Calu3 (cell line): Measurements from ENCODE around the gene RAB20. TPM values are rescaled to one million over a fixed set of nuclear protein-coding genes. Genes with fewer than 3 reads are reported as not detected.
"Not testable (repeated sequence)": the region's sequence is repeated elsewhere in the genome, so short reads cannot be mapped to it uniquely, and the experiment has no call there.

Experiments
- Bru-seq: library from RNA; stranded (reverse); fragments of 400-500 nt; gene quantifications from one replicate; lab custom pipeline; 2021; lab: Mats Ljungman, UMichigan
- BruChase-seq, 2 experiments: library from RNA; stranded (reverse); fragments of 400-500 nt; gene quantifications; one replicate each; lab custom pipeline; 2021; lab: Mats Ljungman, UMichigan
- BruUV-seq: library from RNA; stranded (reverse); fragments of 400-500 nt; replicated peaks from 2 replicates; lab custom pipeline; 2021; lab: Mats Ljungman, UMichigan
- CTCF ChIA-PET: fragments of 300-600 bp; sonication (Branson Sonifier 250); formaldehyde crosslinking; loops from one replicate; lab custom pipeline; 2022; ENCODE audit warnings: antibody characterized with exemption; lab: Charles Lee
- DNase-seq: peaks from one replicate; pipeline ENCODE4 v3.0.0; 2022
- H3K27ac Mint-ChIP-seq: one replicate; pipeline ENCODE4 v1.8.0; 2022; ENCODE audit warnings: mixed read lengths; ENCODE audit not compliant: unreplicated experiment
- H3K27me3 Mint-ChIP-seq: one replicate; pipeline ENCODE4 v1.8.0; 2022; ENCODE audit warnings: mixed read lengths; ENCODE audit not compliant: unreplicated experiment
- H3K36me3 Mint-ChIP-seq: one replicate; pipeline ENCODE4 v1.8.0; 2022; ENCODE audit warnings: mild to moderate bottlenecking, moderate library complexity, mixed read lengths; ENCODE audit not compliant: insufficient read depth, unreplicated experiment
- H3K4me1 Mint-ChIP-seq: one replicate; pipeline ENCODE4 v1.8.0; 2022; ENCODE audit warnings: mild to moderate bottlenecking, low read depth, mixed read lengths; ENCODE audit not compliant: unreplicated experiment
- H3K4me3 Mint-ChIP-seq: one replicate; pipeline ENCODE4 v1.8.0; 2022; ENCODE audit warnings: mild to moderate bottlenecking, low read depth, moderate library complexity, mixed read lengths; ENCODE audit not compliant: unreplicated experiment
- H3K9me3 Mint-ChIP-seq: one replicate; pipeline ENCODE4 v1.8.0; 2022; ENCODE audit warnings: low read depth, mixed read lengths; ENCODE audit not compliant: unreplicated experiment
- intact Hi-C: fragments of 100-400 bp; cut with micrococcal nuclease; formaldehyde crosslinking; loops from one replicate; pipeline ENCODE4 v1.10.0; 2022; ENCODE audit not compliant: unreplicated experiment
- long read RNA-seq: library from polyadenylated mRNA; stranded (forward); transcript quantifications from one replicate; pipeline ENCODE4 v2.0.0, GENCODE V29; 2022
- total RNA-seq: library from RNA; stranded (reverse); gene quantifications from 2 replicates; pipeline ENCODE4 v1.2.3, GENCODE V29; 2022
- TF ChIP-seq, protein P1 (sequence below): fragments of 200-600 bp; IDR thresholded peaks from one replicate; pipeline ENCODE4 v1.8.0; 2022; ENCODE audit warnings: antibody characterized with exemption; ENCODE audit not compliant: unreplicated experiment

Gene RAB20, protein sequence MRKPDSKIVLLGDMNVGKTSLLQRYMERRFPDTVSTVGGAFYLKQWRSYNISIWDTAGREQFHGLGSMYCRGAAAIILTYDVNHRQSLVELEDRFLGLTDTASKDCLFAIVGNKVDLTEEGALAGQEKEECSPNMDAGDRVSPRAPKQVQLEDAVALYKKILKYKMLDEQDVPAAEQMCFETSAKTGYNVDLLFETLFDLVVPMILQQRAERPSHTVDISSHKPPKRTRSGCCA
- total RNA-seq (9.7 and 11.9 TPM in 2 replicates), Bru-seq, nascent RNA (percentile 63 among the genes with signal in this experiment), BruChase-seq, experiment 1, labeled RNA remaining after a 6-hour chase (percentile 51 among the genes with signal in this experiment), BruChase-seq, experiment 2, labeled RNA remaining after a 2-hour chase (percentile 46 among the genes with signal in this experiment)
- long read RNA-seq, transcript RAB20-201 (2 exons, 1,518 nt): major isoform, 10 of 10 reads
- long read RNA-seq, partial matches to known transcripts: 0 of 10 reads
- long read RNA-seq, other reads (novel, unspliced or antisense): 0 of 10 reads

DNA sequence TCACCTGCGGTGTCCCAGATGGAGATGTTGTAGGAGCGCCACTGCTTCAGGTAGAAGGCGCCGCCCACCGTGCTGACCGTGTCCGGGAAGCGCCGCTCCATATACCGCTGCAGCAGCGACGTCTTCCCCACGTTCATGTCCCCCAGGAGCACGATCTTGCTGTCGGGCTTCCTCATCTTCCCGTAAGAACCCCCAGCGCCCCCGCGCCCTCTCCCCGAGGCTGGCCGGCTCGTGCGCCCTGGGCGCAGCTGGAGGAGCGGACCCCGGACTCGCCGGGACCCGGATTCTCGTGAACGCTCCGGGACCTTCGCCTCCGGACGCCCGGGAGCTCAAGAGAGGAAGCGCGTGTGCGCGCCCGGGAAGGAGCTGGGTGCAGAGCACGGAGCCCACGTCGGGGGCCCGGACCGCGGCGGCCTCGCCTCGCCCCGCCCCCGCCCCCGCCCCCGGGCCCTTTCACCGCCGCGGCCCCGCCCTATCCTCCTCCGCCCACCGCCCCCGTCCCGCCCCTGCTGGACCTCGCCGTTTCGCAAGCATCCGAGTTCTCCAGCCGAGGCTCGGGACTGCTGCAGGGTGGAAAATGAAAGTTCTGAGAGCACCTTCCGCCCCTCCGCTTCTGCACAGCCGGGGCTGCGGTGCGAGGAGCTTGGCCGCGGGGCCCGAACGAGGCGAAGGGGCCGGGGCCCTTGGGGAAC is at the start of gene RAB20:
RAB20 (minus strand) TSS at position 379 of the 692 bp plus-strand sequence; CDS start at position 176, 203 bp downstream.
- peak; percentile 62 for DNase-seq
- peak within 1 kb of the TSS; percentile 47 for H3K27ac Mint-ChIP-seq
- CTCF ChIA-PET: interaction anchor here (0.9 to 1.5 kb wide), 2 partner anchors 54 to 106 kb away, joined by 3 to 4 read pairs; no protein-coding TSS in a partner anchor
- H3K27me3 Mint-ChIP-seq: no peaks in the 10 kb centered on the region
- H3K4me1 Mint-ChIP-seq: peaks cover 20% of the 10 kb centered on the region
- intact Hi-C loops: no loop called here
- no TSS peak for BruUV-seq
- peak within 1 kb of the TSS; percentile 73 for H3K4me3 Mint-ChIP-seq
- TF ChIP-seq, protein P1, sequence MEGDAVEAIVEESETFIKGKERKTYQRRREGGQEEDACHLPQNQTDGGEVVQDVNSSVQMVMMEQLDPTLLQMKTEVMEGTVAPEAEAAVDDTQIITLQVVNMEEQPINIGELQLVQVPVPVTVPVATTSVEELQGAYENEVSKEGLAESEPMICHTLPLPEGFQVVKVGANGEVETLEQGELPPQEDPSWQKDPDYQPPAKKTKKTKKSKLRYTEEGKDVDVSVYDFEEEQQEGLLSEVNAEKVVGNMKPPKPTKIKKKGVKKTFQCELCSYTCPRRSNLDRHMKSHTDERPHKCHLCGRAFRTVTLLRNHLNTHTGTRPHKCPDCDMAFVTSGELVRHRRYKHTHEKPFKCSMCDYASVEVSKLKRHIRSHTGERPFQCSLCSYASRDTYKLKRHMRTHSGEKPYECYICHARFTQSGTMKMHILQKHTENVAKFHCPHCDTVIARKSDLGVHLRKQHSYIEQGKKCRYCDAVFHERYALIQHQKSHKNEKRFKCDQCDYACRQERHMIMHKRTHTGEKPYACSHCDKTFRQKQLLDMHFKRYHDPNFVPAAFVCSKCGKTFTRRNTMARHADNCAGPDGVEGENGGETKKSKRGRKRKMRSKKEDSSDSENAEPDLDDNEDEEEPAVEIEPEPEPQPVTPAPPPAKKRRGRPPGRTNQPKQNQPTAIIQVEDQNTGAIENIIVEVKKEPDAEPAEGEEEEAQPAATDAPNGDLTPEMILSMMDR: no peak
- peaks cover 53% of the 10 kb centered on the region for H3K36me3 Mint-ChIP-seq
- H3K9me3 Mint-ChIP-seq: no peaks in the 10 kb centered on the region

DNA sequence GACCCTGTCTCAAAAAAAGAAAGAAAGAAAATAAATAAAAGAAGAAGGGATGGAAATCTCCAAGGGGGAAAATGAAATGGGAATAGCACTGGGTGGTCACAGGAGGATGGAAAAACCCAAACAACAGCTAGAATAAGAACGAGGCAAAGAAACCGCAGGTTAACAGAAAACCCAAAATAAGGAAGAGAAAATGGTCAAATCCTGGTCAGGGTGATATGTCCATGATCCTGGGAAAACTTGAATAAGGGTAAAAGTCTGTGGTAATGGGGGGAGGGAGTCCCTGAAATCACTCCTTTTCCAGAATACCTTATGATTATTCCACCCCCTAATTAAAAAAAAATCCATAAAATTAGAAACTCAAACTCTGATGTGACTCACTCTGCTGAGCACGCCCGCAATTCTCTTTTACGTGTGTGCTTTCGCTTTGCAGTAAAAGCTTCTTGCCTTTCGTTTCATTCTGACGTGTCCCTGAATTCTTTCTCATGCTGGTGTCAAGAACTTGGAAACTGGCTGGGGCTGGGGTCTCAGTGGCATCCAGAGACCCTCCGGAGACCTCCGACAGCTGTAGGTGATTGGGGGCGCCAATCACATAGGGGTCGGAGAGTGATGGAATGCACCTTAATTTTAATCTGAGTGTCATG is 49.6 kb upstream of the RAB20 start:
- peaks cover 21% of the 10 kb centered on the region for H3K36me3 Mint-ChIP-seq
- H3K4me3 Mint-ChIP-seq: peak overlapping the region; percentile 54
- DNase-seq: no peak
- CTCF ChIA-PET: no interaction called here
- no peaks in the 10 kb centered on the region for H3K9me3 Mint-ChIP-seq
- no TSS peak for BruUV-seq
- TF ChIP-seq, protein P1: no peak
- no peaks in the 10 kb centered on the region for H3K27me3 Mint-ChIP-seq
- H3K27ac Mint-ChIP-seq: peak overlapping the region; percentile 67
- intact Hi-C loops: no loop called here
- H3K4me1 Mint-ChIP-seq: peaks cover 14% of the 10 kb centered on the region

GRCh38 chr13:110607675-110608224 is 46.2 kb upstream of the RAB20 start:
- intact Hi-C loops: no loop called here
- no peaks in the 10 kb centered on the region for H3K27me3 Mint-ChIP-seq
- CTCF ChIA-PET: no interaction called here
- no peak overlapping the region for H3K4me3 Mint-ChIP-seq
- H3K36me3 Mint-ChIP-seq: peaks cover 5% of the 10 kb centered on the region
- no peak overlapping the region for H3K27ac Mint-ChIP-seq
- H3K4me1 Mint-ChIP-seq: peaks cover 14% of the 10 kb centered on the region
- TF ChIP-seq, protein P1: no peak
- no peak for DNase-seq
- no TSS peak for BruUV-seq
- H3K9me3 Mint-ChIP-seq: no peaks in the 10 kb centered on the region

- H3K36me3 Mint-ChIP-seq, H3K4me1 Mint-ChIP-seq, H3K27ac Mint-ChIP-seq, BruUV-seq, intact Hi-C loops, DNase-seq, CTCF ChIA-PET, H3K9me3 Mint-ChIP-seq, H3K27me3 Mint-ChIP-seq, H3K4me3 Mint-ChIP-seq: not testable (repeated sequence)
Observed at GRCh38 chr13:110606281-110606680, 44.8 kb upstream of the RAB20 start.
